Measurements from ENCODE around the gene HECTD4.
A peak's percentile ranks its signal among the peaks of the same experiment; 100 is the strongest.

The HECTD4 gene

GRCh38 chr12:112305951-112306350 lies 76.3 kb downstream of the HECTD4 start:
- H3K4me3 Mint-ChIP-seq, result no peak overlapping the region
- H3K9me3 Mint-ChIP-seq, result no peaks in the 10 kb centered on the region
- no peaks in the 10 kb centered on the region for H3K27me3 Mint-ChIP-seq
- peaks cover 24% of the 10 kb centered on the region for H3K36me3 Mint-ChIP-seq
- no peak overlapping the region for H3K27ac Mint-ChIP-seq
- no peak for DNase-seq
- peaks cover 7% of the 10 kb centered on the region for H3K4me1 Mint-ChIP-seq
- CTCF ChIA-PET, result no interaction called here

- Mint-ChIP-seq H3K27ac (no peak overlapping the region), H3K36me3 (peaks cover 24% of the 10 kb centered on the region), H3K27me3 (no peaks in the 10 kb centered on the region), H3K9me3 (no peaks in the 10 kb centered on the region), H3K4me3 (no peak overlapping the region), H3K4me1 (peaks cover 7% of the 10 kb centered on the region)
- CTCF ChIA-PET, result no interaction called here
- DNase-seq, result no peak
Measured at GRCh38 chr12:112304436-112304835, 77.8 kb downstream of the HECTD4 start.

GRCh38 chr12:112303799-112304198 lies 78.4 kb downstream of the HECTD4 start:
- Mint-ChIP-seq H3K4me1 (peaks cover 7% of the 10 kb centered on the region), H3K36me3 (peaks cover 22% of the 10 kb centered on the region), H3K4me3 (no peak overlapping the region)

GRCh38 chr12:112303004-112303403 lies 79.2 kb downstream of the HECTD4 start:
- peaks cover 7% of the 10 kb centered on the region for H3K4me1 Mint-ChIP-seq

More at GRCh38 chr12:112303799-112304198, 78.4 kb downstream of the HECTD4 start:
- H3K27ac Mint-ChIP-seq, result no peak overlapping the region
- H3K9me3 Mint-ChIP-seq, result no peaks in the 10 kb centered on the region
- no peak for DNase-seq
- no peaks in the 10 kb centered on the region for H3K27me3 Mint-ChIP-seq
- CTCF ChIA-PET, result no interaction called here

GRCh38 chr12:112299704-112300103 lies 82.5 kb downstream of the HECTD4 start:
- Mint-ChIP-seq H3K9me3 (no peaks in the 10 kb centered on the region), H3K4me3 (no peak overlapping the region), H3K27ac (no peak overlapping the region), H3K27me3 (no peaks in the 10 kb centered on the region), H3K36me3 (peaks cover 11% of the 10 kb centered on the region), H3K4me1 (peaks cover 7% of the 10 kb centered on the region)
- CTCF ChIA-PET, result no interaction called here
- no peak for DNase-seq

More at GRCh38 chr12:112303004-112303403, 79.2 kb downstream of the HECTD4 start:
- peaks cover 22% of the 10 kb centered on the region for H3K36me3 Mint-ChIP-seq
- H3K4me3 Mint-ChIP-seq, result no peak overlapping the region
- CTCF ChIA-PET, result interaction anchor here (1.7 kb wide), 1 partner anchor 59 kb away, joined by 3 read pairs; no protein-coding TSS in a partner anchor
- H3K27ac Mint-ChIP-seq, result peak overlapping the region; percentile 28
- no peaks in the 10 kb centered on the region for H3K9me3 Mint-ChIP-seq
- DNase-seq, result peak; percentile 44
- H3K27me3 Mint-ChIP-seq, result no peaks in the 10 kb centered on the region

- Mint-ChIP-seq H3K27me3 (no peaks in the 10 kb centered on the region), H3K36me3 (peaks cover 5% of the 10 kb centered on the region), H3K4me3 (no peak overlapping the region), H3K4me1 (peaks cover 2% of the 10 kb centered on the region), H3K9me3 (no peaks in the 10 kb centered on the region), H3K27ac (no peak overlapping the region)
- no peak for DNase-seq
- CTCF ChIA-PET, result no interaction called here
Measured at GRCh38 chr12:112297188-112297587, 85.0 kb downstream of the HECTD4 start.

- no peak overlapping the region for H3K27ac Mint-ChIP-seq
- H3K4me3 Mint-ChIP-seq, result no peak overlapping the region
- H3K36me3 Mint-ChIP-seq, result peaks cover 6% of the 10 kb centered on the region
- no peaks in the 10 kb centered on the region for H3K27me3 Mint-ChIP-seq
- H3K4me1 Mint-ChIP-seq, result peaks cover 6% of the 10 kb centered on the region
- no peak for DNase-seq
- H3K9me3 Mint-ChIP-seq, result no peaks in the 10 kb centered on the region
- CTCF ChIA-PET, result no interaction called here
Measured at GRCh38 chr12:112296183-112296582, 86.0 kb downstream of the HECTD4 start.

- no peak overlapping the region for H3K4me3 Mint-ChIP-seq
- peaks cover 6% of the 10 kb centered on the region for H3K4me1 Mint-ChIP-seq
- CTCF ChIA-PET, result no interaction called here
- peaks cover 8% of the 10 kb centered on the region for H3K36me3 Mint-ChIP-seq
- H3K27ac Mint-ChIP-seq, result no peak overlapping the region
- no peak for DNase-seq
- peaks cover 1% of the 10 kb centered on the region for H3K9me3 Mint-ChIP-seq
- H3K27me3 Mint-ChIP-seq, result no peaks in the 10 kb centered on the region
Measured at GRCh38 chr12:112294793-112295192, 87.4 kb downstream of the HECTD4 start.

- DNase-seq, result no peak
- Mint-ChIP-seq H3K9me3 (peaks cover 8% of the 10 kb centered on the region), H3K4me3 (no peak overlapping the region), H3K4me1 (peaks cover 6% of the 10 kb centered on the region), H3K27ac (no peak overlapping the region), H3K36me3 (peaks cover 11% of the 10 kb centered on the region), H3K27me3 (no peaks in the 10 kb centered on the region)
- CTCF ChIA-PET, result no interaction called here
Measured at GRCh38 chr12:112288638-112289037, 93.6 kb downstream of the HECTD4 start.

GRCh38 chr12:112285600-112286401 lies 96.4 kb downstream of the HECTD4 start:
- peaks cover 4% of the 10 kb centered on the region for H3K36me3 Mint-ChIP-seq
- no peaks in the 10 kb centered on the region for H3K27me3 Mint-ChIP-seq
- peaks cover 7% of the 10 kb centered on the region for H3K9me3 Mint-ChIP-seq
- H3K4me1 Mint-ChIP-seq, result no peaks in the 10 kb centered on the region
- H3K27ac Mint-ChIP-seq, result no peak overlapping the region
- CTCF ChIA-PET, result no interaction called here
- no peak for DNase-seq
- no peak overlapping the region for H3K4me3 Mint-ChIP-seq

- Mint-ChIP-seq H3K36me3 (no peaks in the 10 kb centered on the region), H3K9me3 (peaks cover 2% of the 10 kb centered on the region), H3K27ac (no peak overlapping the region), H3K4me1 (no peaks in the 10 kb centered on the region), H3K27me3 (no peaks in the 10 kb centered on the region), H3K4me3 (no peak overlapping the region)
- CTCF ChIA-PET, result no interaction called here
- no peak for DNase-seq
Measured at GRCh38 chr12:112283546-112283945, 98.7 kb downstream of the HECTD4 start.

- CTCF ChIA-PET, result no interaction called here
- Mint-ChIP-seq H3K27me3 (no peaks in the 10 kb centered on the region), H3K27ac (no peak overlapping the region), H3K9me3 (no peaks in the 10 kb centered on the region), H3K4me3 (no peak overlapping the region), H3K4me1 (no peaks in the 10 kb centered on the region), H3K36me3 (peaks cover under 1% of the 10 kb centered on the region)
- DNase-seq, result no peak
Measured at GRCh38 chr12:112282920-112283319, 99.3 kb downstream of the HECTD4 start.

GRCh38 chr12:112275836-112276235 lies 106.4 kb downstream of the HECTD4 start:
- peaks cover 24% of the 10 kb centered on the region for H3K36me3 Mint-ChIP-seq
- CTCF ChIA-PET, result no interaction called here

GRCh38 chr12:112275207-112275606 lies 107.0 kb downstream of the HECTD4 start:
- Mint-ChIP-seq H3K4me1 (no peaks in the 10 kb centered on the region), H3K36me3 (peaks cover 25% of the 10 kb centered on the region), H3K4me3 (no peak overlapping the region), H3K27me3 (no peaks in the 10 kb centered on the region), H3K9me3 (no peaks in the 10 kb centered on the region), H3K27ac (no peak overlapping the region)
- DNase-seq, result no peak
- CTCF ChIA-PET, result no interaction called here

More at GRCh38 chr12:112275836-112276235, 106.4 kb downstream of the HECTD4 start:
- H3K4me1 Mint-ChIP-seq, result no peaks in the 10 kb centered on the region
- H3K27me3 Mint-ChIP-seq, result no peaks in the 10 kb centered on the region
- no peak overlapping the region for H3K4me3 Mint-ChIP-seq
- H3K27ac Mint-ChIP-seq, result no peak overlapping the region
- DNase-seq, result no peak
- H3K9me3 Mint-ChIP-seq, result no peaks in the 10 kb centered on the region

GRCh38 chr12:112270673-112271072 lies 111.6 kb downstream of the HECTD4 start:
- Mint-ChIP-seq H3K4me1 (no peaks in the 10 kb centered on the region), H3K27me3 (no peaks in the 10 kb centered on the region), H3K36me3 (peaks cover 24% of the 10 kb centered on the region), H3K4me3 (no peak overlapping the region), H3K9me3 (no peaks in the 10 kb centered on the region), H3K27ac (no peak overlapping the region)
- CTCF ChIA-PET, result interaction anchor here (1.0 kb wide), 1 partner anchor 72 kb away, joined by 3 read pairs; no protein-coding TSS in a partner anchor
- DNase-seq, result no peak

Data from activated naive CD4-positive, alpha-beta T cell treated with anti-CD3 and anti-CD28 coated beads, Interleukin-2, amount 10 ng/mL, durations not matched to agents 7 days and 5 days (primary cell).